PFSK-1 (cell line): ENCODE measurements around the gene SF3B3.

Source experiments
- FOXP2 ChIP-seq: optimal IDR thresholded peaks from 2 replicates; pipeline ENCODE3; 2011; ENCODE audit warnings: borderline replicate concordance, control low read depth, inconsistent platforms; ENCODE audit not compliant: insufficient read depth; ENCODE audit errors: extremely low read length, extremely low read depth
- POLR2AphosphoS5 ChIP-seq: IDR thresholded peaks from 2 replicates; pipeline ENCODE4 v1.6.1; 2012; ENCODE audit warnings: low read depth, mild to moderate bottlenecking, control low read depth, low read length, moderate library complexity
- SIN3A ChIP-seq: IDR thresholded peaks from 2 replicates; pipeline ENCODE4 v1.6.1; 2012; ENCODE audit warnings: mild to moderate bottlenecking, low read length, moderate library complexity, borderline replicate concordance; ENCODE audit not compliant: insufficient read depth
- TAF1 ChIP-seq: IDR thresholded peaks from 2 replicates; pipeline ENCODE4 v1.6.1; 2012; ENCODE audit warnings: low read length, control low read depth, borderline replicate concordance; ENCODE audit not compliant: insufficient read depth
- TF ChIP-seq, protein P1 (sequence below), 2 experiments: IDR thresholded peaks; 2 replicates each; pipeline versions ENCODE4 v1.6.1 to v1.8.0; 2011 to 2012; ENCODE audit warnings: low read depth in 2 of 2, low read length in 2 of 2, control low read depth in 1 of 2, inconsistent platforms in 1 of 2, mild to moderate bottlenecking in 1 of 2, moderate library complexity in 1 of 2; ENCODE audit not compliant: insufficient read depth in 1 of 2

SF3B3 gene

DNA sequence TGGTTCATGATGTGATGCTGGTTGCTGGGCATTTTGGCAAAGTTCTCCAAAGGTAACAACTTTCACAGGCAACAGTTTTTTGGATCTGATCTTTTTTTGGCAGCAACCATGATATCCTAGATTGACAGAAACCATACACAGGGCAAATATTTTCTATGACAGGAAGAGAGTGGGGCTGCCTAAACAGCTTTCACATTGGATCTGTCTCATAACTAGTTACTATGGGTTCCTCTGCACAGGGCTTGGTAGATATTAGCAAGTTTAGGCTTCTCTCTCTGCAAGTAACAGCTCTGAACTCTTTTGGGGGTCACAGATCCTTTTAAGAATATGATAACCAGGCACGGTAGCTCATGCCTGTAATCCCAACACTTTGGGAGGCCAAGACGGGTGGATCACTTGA lies 28.8 kb upstream of the SF3B3 start:
- TF ChIP-seq TAF1 = no peak
- no peak for TF ChIP-seq POLR2AphosphoS5
- no peak for TF ChIP-seq SIN3A
- TF ChIP-seq, protein P1, sequence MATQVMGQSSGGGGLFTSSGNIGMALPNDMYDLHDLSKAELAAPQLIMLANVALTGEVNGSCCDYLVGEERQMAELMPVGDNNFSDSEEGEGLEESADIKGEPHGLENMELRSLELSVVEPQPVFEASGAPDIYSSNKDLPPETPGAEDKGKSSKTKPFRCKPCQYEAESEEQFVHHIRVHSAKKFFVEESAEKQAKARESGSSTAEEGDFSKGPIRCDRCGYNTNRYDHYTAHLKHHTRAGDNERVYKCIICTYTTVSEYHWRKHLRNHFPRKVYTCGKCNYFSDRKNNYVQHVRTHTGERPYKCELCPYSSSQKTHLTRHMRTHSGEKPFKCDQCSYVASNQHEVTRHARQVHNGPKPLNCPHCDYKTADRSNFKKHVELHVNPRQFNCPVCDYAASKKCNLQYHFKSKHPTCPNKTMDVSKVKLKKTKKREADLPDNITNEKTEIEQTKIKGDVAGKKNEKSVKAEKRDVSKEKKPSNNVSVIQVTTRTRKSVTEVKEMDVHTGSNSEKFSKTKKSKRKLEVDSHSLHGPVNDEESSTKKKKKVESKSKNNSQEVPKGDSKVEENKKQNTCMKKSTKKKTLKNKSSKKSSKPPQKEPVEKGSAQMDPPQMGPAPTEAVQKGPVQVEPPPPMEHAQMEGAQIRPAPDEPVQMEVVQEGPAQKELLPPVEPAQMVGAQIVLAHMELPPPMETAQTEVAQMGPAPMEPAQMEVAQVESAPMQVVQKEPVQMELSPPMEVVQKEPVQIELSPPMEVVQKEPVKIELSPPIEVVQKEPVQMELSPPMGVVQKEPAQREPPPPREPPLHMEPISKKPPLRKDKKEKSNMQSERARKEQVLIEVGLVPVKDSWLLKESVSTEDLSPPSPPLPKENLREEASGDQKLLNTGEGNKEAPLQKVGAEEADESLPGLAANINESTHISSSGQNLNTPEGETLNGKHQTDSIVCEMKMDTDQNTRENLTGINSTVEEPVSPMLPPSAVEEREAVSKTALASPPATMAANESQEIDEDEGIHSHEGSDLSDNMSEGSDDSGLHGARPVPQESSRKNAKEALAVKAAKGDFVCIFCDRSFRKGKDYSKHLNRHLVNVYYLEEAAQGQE (IDR thresholded peaks at IDR 0.05; ENCODE audit: insufficient read depth in 1 of 2, low read depth in 2 of 2, low read length in 2 of 2) = no peak

DNA sequence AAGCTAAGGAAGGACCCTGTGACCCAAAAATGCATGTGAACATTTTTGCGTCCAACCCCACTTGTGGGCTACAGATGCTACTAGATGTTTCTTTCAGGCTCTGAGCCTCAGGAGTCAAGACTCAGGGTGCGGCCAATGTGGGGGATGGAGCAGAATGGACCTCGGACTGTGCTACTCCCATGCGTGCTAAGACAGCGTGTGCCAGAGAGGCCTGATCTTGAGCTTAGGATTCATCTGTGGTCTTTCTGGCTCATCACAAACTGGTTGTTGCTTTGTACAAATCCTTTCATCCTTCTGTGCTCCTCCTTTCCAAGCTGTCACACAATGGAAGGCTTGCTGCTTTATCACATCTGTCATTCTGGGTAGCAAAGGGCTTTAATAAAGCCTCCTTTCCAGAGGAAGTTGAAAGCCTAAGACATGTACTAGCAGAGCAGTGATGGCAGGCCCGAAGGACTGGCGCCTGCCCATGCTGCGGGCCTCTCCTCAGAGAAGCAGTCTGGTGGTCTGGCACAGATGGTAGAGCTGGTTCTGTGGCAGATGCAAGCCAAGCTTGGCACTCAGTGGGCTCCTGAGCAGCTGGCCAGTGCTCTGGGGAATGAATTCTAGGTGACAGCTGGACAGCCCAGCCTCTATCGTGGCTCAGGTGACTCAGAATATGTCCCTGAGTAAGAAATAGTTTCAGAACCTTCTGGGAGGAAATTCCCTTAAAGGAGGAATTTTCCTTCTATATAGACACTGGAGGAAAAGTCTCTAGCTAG lies 28.0 kb upstream of the SF3B3 start:
- no peak for TF ChIP-seq SIN3A
- no peak for TF ChIP-seq FOXP2
- TF ChIP-seq, protein P1 (IDR thresholded peaks at IDR 0.05; ENCODE audit: insufficient read depth in 1 of 2, low read depth in 2 of 2, low read length in 2 of 2) = no peak
- no peak for TF ChIP-seq TAF1
- no peak for TF ChIP-seq POLR2AphosphoS5

DNA sequence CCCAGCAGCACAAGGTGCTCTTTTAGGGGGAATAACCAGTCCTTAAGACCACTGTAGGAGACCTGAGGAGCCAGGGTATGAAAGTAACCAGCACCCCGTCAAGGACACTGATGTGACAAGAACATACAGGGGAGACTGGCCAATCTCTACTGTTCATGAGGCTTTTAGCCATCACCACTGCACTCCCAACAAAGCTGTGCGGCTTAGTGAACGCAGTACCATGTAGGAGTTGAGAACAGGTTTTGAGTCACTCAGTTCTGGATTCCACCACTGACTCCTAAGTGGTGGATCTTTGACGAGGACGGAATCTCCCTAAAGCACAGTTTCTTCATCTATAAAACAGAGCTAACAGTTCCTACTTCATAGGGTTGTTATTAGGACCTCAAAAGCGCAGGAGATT lies 27.1 kb upstream of the SF3B3 start:
- TF ChIP-seq SIN3A (no peak), FOXP2 (no peak), POLR2AphosphoS5 (no peak), TAF1 (no peak)
- TF ChIP-seq, protein P1 (IDR thresholded peaks at IDR 0.05; ENCODE audit: insufficient read depth in 1 of 2, low read depth in 2 of 2, low read length in 2 of 2) = no peak

DNA sequence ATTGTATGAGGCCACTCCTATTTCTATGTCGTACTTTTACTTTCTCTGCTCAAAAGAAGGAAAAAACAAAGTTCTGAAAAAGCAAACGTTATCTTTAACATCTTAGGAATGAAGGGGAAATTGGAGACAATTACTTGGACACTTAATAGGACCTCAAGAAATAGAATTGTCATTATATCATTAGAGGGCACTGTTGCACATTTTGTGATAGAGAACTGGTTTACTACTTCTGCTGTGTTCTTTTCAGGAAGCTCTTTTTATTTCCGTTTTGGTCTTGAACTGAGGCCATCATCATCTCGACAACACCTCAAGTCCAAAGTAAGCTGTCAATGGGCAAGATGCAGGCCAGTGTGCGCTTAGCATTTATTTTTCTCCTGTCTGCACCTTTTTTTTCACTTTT lies 14.9 kb upstream of the SF3B3 start:
- TF ChIP-seq FOXP2 (no peak), POLR2AphosphoS5 (no peak), SIN3A (no peak), TAF1 (no peak)
- TF ChIP-seq, protein P1 (IDR thresholded peaks at IDR 0.05; ENCODE audit: insufficient read depth in 1 of 2, low read depth in 2 of 2, low read length in 2 of 2) = no peak

DNA sequence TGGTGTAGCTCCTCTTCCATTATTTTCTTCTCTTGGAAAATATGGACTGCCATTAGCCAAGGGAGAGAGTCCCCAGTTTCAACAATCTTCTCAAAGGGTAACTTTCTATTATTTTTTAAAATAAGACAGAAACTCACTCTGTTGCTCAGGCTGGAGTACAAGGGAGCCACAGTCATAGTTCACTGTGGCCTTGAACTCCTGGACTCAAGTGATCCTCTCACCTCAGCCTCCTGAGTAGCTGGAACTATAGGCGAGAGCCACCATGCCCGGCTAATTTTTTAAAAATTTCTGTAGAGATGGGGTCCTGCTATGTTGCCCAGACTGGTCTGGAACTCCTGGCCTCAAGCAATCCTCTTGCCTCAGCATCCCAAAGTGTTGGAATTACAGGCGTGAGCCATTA lies 13.4 kb upstream of the SF3B3 start:
- no peak for TF ChIP-seq FOXP2
- no peak for TF ChIP-seq POLR2AphosphoS5
- TF ChIP-seq SIN3A = no peak
- TF ChIP-seq TAF1 = no peak
- TF ChIP-seq, protein P1 (IDR thresholded peaks at IDR 0.05; ENCODE audit: insufficient read depth in 1 of 2, low read depth in 2 of 2, low read length in 2 of 2) = no peak
